Tongue (tissue), 2 donors: Measurements from ENCODE around the gene ITGB5. TPM values are rescaled to one million over a fixed set of nuclear protein-coding genes. Genes with fewer than 3 reads are reported as not detected.
"Not testable (repeated sequence)": the region's sequence is repeated elsewhere in the genome, so short reads cannot be mapped to it uniquely, and the experiment has no call there.

ENCODE experiments used
- DNase-seq: peaks from one replicate; pipeline ENCODE4 v3.0.0-alpha.2; 2015
- total RNA-seq: library from RNA; depleted of rRNA; stranded (reverse); fragments of >200 nt; gene quantifications from one replicate; pipeline ENCODE4 v1.2.3, GENCODE V29; 2014

Gene ITGB5
- total RNA-seq, 1 donor from 2014 or later = 63.3 TPM

DNA sequence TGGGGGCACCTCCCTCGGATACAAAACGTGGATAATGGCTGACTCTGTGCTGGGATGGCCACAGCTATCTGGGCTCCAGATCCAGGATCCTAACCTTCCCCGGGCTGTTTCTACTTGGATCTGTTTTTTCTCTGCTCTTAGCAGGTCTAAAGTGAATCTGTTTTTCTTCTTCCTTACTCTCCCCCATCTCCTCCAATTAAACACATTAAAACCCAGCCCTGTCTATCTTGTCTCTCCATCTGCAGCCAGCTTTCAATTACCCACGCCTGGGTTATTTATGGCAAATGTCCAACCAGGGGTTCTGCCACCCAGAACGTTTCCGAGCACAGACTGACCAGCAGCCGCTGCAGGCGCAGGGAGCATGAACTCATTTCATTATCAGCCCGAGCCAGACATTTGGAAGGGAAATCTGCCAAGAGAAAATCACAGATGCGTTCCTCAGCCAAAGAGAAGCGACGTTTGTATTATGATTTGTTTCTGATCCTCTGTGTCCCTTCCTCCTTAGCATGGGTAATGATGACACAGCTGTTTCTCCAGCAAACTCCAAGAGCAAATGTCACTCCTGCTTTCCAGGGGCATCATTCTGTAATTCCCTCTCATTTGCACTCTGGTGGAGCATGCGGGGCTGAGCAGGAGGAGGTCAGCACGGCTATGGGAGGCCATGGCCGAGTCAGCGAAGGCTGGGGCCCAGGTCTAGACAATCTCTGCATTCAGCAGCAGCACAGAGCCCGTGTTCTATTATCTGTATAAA is 114.9 kb downstream of the ITGB5 start:
- peak; percentile 94 for DNase-seq

DNA sequence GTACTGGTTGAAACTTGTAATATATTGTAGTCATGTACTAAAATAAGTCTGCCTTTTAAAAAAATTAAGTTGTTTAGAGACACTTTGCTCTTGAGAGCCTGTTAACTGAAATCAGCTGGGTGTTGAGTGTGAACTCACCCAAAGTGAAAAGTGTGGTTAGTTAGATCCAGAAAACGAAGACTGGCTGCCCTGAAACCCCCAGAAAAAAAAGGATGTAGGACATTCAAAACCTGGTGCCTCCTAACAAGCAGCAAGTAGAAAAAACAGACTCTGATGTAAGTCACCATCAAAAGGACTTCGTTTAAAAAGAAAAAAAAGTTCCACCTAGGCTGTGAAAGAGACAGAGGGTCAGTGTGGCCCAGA is 116.1 kb downstream of the ITGB5 start:
- no peak for DNase-seq

DNA sequence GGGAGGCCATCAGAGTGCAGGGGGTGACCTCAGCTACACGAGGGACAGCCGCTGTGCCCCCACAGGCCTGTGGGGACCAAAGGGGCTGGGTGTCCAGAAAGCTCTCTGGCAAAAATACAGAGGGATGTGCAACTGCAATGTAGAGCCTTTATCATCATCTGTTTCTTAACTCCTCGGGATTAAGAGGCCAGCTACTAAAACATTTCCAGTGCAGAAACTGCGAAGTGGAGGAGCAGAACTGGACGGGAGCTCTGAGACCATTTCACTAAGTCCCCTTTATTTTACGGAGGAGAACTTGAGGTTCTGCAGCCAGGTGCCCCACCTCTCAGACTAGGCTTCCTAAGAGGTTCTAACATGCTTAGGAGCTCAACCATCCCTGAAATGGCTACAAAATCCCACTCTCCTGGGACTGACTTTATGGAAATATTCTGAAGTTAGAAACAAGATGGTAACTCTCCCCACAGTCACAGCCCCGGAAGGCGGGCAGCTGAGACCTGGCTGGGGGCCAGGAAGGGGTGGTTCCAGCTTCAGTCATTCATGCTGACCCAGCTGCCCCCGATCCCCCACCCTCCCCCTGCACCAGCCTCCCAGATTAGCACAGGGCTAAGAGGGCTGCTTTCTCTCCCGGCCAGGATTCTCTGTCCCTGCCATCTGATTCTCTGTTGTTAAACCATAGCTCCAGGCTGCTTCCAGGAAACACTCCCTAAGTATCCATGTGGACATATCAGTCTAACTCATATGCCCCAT is 116.7 kb downstream of the ITGB5 start:
- peak; percentile 94 for DNase-seq

DNA sequence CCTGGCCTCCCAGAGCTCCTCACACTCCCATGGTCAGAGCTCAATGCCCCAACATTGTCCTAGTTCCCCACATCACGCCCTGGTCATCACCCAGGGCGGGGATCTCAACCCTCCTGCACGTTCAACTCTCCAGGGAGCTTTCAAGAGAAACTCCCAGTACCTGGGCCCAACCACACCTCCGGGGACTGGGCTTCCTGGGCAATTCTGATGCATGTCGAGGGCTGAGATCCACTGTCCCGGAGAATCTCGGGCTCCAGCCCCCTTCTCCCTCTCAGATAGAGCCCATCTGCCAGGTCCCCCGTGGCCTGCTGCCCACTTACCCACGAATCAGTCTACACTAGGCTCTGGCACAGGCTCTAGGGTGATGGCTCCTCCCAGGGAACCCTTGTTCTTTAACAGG is 117.7 kb downstream of the ITGB5 start:
- no peak for DNase-seq

DNA sequence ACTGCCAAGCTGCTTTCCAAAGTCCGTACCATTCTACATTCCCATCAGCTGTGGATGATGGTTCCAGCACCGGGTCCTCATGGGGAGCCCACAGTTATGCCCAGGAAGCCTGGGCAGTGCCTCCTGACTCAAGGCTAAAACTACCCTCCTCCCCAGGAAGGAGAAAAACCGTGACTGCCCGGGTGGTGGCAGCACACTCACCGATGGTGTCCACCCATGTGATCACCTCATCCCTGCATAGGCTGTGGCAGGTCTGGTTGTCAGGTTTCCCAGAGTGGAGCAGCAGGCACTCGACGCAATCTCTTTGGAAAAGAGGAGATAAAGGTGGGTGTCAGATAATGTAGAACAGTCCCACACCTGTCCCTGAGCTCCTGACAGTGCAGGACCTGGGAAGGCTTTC is 118.4 kb downstream of the ITGB5 start:
- DNase-seq = no peak

DNA sequence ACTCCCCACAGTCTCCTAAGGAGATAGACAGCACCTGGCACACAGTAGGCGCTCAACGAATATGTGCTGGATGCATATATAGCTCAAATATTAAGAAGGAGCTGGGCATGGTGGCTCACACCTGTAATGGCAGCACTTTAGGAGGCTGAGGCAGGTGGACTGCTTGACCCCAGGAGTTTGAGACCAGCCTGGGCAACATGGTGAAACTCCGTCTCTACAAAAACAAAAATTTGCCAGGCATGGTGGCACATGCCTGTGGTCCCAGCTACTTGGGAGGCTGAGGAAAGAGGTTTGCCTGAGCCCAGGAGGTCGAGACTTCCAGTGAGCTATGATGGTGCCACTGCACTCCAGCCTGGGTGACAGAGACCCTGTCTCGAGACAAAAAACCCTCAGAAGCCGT is 119.5 kb downstream of the ITGB5 start:
- DNase-seq = no peak

DNA sequence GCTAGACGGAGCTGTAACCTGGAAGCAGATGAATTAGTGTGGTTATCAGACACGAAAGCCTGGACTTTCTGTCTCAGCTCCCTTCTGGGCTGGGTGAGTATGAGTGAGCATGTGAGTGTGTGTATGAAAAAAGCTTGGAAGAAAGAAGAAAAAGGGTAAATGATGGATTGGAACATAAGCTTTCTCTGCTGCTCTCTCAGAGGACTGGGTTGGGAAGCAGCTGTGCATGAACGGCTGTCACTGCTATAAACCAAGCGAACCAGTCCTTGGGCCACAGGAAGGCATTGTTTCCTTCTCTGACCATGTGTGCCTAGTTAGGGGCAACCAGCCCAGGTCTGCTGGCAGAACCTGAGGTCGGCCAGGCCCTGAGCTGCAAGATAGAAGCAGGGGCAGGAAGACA is 119.9 kb downstream of the ITGB5 start:
- peak; percentile 79 for DNase-seq

DNA sequence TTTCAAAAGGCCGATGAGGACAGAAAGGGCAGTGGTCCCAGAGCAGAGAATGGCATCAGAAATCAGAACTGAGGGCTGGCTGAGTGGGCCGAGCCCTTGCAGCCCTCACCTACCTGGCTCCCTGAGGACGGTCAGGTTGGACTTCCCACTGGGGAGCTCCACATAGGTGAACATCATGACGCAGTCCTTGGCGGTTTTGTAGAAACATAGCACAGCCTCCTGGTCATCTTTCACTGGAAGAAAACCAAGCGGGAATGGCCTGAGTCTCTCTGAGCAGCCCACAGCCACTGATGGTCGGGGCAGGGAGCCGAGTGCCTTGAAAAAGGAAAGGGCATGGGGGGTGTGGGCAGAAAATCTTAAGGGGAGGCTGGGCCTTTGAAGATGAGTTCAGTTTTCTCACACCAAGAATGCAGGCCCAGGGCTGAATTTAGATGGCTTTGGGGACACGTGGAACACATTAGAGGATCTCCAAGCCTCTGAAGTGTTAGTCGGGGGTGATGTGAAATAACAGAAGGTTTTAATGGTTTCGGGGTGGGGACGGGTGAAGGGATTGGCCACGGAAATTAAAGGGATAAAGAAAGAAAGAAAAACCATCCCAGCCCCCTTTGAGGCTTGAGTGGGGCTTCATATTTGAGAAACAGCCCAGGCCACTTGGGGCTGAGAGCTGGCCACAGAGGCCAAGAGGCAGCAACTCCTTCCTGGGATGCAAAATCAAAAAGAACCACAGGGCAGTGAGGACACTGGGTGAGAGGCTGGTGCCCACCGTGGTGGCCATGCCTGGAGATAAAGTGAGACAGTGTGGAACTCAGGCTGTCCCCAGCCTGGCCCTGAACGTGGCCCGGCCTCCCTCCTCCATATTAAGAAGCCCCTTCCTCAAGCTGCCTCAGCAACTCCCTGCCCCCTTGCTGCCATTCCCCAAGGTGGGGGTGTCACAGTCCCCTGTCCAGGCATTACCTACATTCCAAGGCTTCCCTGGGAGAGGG is 120.8 kb downstream of the ITGB5 start:
- DNase-seq = peak; percentile 63

DNA sequence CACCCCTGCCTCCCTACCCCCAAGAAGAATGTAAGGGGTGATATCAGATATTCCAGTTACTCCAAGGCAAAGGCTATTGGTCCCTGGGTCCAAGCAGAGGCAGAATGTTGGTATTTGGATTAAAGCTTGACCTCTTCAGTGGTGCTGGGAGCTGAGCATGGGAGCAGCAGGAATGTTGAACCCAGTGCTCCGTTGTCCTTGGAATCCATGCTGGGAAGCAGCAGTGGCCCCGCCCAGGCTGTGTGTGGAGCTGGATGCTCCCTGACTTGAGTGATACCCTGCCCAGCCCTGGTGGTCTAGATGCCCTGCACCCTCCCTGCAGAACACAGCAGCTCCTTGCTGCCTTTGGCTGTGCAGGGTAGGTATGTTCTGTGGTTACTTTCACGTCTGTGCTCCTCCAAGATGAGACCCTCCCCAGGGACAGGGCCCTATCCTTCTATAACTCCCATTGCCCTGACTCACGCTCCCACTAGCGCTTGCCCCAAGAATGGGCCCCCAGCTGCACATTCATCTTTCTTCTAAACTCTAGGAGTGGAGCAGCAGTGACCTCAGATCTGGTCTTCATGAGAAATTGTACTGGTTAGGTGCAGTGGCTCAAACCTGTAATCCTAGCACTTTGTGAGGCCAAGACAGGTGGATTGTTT is 121.8 kb downstream of the ITGB5 start:
- DNase-seq = no peak

DNA sequence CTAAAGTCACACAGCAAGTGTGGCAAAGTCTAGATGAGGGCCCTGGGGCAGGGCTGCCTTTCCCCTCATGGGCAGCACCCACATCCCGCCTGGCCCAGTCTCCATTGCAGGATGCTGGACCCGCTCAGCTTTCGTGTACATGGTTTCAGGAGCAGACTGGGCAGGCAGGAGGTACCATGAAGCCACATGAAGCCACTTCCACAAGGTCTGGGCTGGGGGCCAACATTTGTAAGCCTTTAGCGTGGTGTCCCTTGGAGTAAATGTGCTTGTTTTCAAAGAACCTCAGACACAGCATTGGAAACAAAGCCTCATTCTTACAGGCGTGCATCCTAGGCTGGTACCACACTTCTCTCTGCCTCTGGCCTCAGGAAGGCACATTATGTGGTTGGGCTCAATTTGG is 122.4 kb downstream of the ITGB5 start:
- peak; percentile 37 for DNase-seq

DNA sequence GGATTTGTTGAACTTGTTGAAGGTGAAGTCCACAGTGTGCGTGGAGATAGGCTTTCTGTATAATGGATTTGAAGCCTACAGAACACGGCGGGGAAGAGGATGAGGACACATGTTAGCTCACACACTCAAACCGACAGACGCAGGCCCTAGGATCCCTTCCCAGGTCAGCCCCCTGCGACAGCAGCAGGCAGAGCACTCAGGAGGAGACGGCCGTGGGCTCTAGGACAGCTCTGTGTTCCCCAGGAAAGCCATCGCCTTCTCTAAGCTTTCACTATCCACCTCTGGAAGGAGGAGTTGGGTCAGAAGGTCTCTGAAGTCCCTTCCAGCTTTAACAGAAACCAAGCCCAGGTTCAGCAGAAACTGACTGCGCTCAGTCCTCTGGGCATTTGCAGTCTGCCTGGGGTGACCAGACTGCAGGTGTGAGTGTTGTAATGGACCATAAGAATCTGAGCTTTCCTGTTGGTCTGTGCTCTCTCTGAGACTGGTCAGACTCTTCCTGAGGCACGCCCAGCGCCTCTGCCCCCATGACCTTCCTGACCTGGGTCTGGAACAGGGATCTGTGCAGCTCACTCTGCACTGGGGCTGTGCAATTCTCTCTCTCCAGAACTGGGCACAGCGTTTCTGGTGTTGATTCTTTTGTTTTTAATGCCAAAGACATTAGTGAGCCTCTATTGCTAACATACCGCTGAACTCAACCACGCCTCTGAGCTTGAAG is 123.4 kb downstream of the ITGB5 start:
- DNase-seq = no peak

DNA sequence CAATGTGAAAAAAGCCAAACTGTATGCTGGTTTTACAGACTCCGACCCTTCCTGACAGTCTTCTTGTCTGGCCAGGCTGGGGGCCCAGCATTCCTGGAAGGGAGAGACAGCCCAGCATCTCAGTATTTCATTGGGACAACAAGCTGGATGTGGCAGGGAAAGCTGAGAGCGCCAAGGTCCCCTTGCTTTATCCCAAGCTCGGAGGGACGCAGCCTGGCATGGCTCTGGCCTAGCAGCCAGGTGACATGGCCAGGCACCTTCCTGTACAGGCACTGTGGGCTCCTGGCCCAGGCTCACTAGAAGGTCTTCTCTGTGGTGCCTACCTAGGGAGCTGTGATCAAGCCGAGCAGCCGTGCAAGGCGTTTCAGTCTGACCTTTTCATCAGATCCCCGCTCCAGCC is 124.0 kb downstream of the ITGB5 start:
- DNase-seq = no peak

DNA sequence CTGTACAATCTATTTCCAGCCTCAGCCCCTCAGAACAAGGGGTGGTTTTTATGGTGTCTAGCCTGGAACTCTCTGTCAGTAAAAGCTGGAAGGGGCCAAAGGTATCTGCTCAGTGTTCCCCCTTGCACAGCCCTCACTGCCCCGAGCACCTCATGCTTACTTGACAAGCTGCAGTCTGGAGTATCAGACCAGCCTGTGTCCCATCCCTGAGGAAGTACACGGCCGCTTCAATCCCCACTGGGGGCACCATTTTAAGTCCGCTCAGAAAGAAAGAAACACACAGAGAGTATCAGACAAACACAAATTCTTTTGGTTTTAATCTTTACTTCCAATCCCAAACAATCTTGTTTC is 124.5 kb downstream of the ITGB5 start:
- DNase-seq = no peak

DNA sequence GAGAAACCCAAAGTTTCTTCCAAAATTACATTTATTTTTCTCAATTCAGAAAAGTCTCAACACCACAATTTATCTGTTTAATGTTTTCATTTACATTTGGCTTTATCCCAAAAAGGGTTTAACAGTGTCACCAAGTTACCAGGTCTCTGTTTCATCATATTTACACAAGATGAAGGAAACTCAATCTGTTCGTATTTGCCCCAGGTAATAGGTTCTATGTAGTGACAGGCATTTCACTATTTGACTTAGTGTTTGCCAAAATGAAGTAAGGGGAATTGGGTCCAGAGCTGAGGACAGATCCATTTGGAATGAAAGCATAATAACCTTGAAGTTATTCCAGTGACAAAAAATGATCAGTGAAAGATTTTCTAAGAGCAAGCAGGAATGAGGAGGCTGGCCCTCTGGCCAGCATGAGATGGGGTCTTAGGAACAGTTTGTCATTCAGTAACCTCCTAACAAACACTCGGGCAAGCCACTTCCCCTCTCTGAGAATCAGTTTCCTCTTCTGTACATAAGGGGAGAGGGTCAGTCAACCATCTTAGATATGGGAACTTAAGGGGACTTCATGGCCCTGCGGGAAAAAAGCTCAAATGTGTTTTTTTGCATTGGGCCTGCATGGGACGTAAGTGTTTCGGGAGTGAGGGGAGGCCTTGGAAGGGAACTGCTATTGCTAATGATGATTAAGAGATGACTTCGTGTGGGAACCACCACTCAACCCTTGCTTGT is 125.1 kb downstream of the ITGB5 start:
- DNase-seq = peak; percentile 39

DNA sequence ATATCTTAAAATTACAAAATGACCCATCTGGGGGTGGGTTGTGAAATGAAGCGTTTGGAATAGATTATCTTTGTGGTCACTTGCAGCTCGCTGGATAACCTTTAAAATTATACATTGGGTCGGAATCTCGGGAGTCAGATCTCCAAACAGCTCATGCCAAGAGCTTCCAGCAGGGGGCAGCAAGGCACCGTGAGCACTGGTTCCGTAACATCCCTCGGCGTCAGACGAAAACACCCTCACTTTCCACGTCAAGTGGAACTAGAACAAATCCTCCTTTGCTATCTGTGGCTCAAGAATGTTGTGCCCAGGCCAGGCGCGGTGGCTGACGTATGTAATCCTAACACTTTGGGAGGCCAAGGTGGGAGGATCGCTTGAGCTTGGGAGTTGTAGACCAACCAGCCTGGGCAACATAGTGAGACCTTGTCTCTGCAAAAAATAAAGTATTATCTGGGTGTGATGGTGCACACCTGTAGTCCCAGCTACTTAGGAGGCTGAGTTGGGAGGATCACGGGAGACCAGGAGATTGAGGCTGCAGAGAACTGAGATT is 125.8 kb downstream of the ITGB5 start:
- DNase-seq = peak; percentile 94

DNA sequence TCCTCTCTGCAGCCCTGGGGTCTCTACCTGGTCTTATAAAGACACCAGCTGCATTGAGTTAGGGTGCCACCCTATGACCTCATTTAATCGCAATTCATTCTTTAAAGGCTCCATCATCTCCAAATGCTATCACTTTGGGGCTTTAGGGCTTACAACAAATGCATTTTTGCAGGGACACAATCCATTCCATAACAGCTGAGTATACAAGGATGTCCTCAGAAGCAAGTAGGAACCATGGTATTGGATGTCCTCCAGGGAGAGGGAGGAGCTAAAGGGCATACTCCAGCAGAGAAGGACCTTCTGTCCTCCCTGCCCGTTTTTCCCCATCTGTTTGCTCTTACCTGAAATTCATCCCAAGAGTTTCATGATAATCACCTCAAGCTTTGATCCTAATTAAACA is 126.6 kb downstream of the ITGB5 start:
- peak; percentile 70 for DNase-seq

DNA sequence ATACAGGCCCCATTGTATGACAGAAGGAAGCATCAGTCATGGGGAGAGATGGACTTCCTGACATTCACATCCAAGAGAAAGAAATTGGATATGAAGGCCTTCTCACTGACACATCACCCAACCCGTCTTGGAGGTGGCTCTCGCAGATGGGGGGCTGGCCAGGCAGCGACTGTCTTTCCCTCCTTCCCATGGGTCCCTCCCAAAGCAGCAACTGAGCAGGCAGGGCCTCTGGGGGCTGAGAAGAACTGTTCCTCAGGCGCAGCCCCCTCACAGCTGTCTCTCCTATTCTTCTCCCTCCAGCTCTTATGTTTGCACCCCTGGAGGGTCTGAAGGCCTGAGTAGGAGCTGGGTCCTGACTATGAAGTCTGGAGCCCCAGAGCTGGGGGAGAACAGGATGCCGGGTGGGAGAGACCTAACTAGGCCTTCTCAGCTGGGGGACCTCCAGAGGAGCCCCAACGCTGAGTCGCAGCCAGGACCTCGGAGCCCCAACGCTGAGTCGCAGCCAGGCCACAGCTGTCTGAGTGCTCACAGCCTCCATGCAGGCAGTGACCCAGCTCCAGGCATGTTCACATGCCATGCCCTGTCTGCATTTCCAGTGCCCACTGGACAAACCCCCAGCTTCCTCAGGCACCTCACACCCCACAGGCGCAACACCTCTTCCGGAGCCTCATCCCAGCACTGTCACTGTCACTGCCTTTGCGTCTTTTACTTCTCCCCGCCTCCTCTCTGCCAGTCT is 127.3 kb downstream of the ITGB5 start:
- no peak for DNase-seq

DNA sequence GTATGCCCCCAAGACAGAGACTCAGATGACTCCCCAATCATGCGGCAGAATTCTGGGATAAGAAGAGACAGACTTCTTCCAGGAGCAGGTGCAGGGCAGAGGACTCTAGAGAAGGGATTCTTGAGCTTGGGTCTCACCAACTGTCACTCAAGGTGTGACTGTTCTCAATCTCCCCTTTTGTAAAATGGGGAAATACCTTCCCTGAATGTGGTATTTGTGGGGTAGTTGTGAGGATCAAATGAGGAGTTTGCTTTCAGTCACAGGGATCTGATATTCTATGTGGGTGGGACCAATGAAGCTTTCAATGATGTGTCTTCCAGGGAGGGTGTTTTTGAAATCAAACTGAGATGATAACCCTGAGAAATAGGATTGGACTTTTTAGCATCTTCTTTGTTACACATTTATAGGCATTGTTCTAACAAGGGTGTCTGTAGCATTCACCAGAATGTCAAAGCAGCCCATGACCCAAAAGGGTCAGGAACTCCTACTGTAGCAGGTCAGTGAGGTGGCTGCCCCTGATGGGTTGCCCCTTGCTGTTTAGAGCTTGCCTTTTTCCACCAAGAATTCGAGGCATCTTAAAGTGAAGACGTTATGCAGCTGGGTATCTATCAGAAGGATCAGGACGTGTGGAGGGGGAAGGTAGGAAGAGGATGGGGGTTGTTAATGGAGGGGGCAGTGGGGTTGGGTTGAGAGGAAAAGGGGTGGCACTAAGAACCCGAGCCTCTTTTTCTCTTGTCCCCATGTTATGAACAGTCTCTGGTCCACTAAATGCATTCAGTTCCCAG is 128.1 kb downstream of the ITGB5 start:
- DNase-seq = no peak

DNA sequence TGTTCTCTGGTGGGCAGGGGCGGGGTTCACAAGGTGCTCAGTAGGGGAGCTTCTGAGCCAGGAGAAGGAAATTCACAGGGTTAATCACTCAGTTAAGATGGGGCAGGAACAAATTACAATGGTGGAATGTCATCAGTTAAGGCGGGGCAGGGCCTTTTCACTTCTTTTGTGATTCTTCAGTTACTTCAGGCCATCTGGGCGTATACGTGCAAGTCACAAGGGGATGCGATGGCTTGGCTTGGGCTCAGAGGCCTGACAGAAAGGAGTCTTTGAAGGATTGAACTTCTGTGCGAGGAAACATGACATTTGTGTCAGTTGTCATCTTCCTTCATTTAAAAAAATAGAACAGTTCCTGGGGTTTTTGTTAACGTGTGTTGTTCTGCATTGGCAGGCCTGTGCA is 129.2 kb downstream of the ITGB5 start:
- not testable (repeated sequence) for DNase-seq
